CD4-positive, CD25-positive, alpha-beta regulatory T cell (primary cell): ENCODE results near the gene RAB34. TPM values are rescaled to one million over a fixed set of nuclear protein-coding genes. Genes with fewer than 3 reads are reported as not detected.

Source experiments
- ATAC-seq, 2 donors: fragments of 150-1000 bp; cut with Tn5 transposase; one replicate each; pipeline ENCODE4 v1.10.0; 2021; ENCODE audit warnings: low read depth in 2 of 2, moderate number of reproducible peaks in 2 of 2, moderate library complexity in 1 of 2
- DNase-seq, 3 donors: peaks; one replicate each; pipeline versions ENCODE4 v3.0.0 to v3.0.0-alpha.2; 2012 to 2022; ENCODE audit warnings: mixed read lengths in 1 of 3
- H3K27ac ChIP-seq: one replicate; pipeline ENCODE4 v1.7.0; 2013; ENCODE audit warnings: mild to moderate bottlenecking, low read length; ENCODE audit not compliant: insufficient read depth, poor library complexity, severe bottlenecking
- H3K27me3 ChIP-seq: one replicate; pipeline ENCODE4 v1.7.0; 2013; ENCODE audit warnings: low read length; ENCODE audit not compliant: control insufficient read depth, insufficient read depth
- H3K36me3 ChIP-seq: one replicate; pipeline ENCODE4 v1.7.0; 2013; ENCODE audit warnings: mild to moderate bottlenecking, low read length, moderate library complexity; ENCODE audit not compliant: control insufficient read depth, insufficient read depth
- H3K4me1 ChIP-seq: 2 replicates; pipeline ENCODE4 v1.7.0; 2013; ENCODE audit warnings: mild to moderate bottlenecking, low read length; ENCODE audit not compliant: insufficient read depth, control insufficient read depth, poor library complexity, severe bottlenecking
- H3K4me3 ChIP-seq: one replicate; pipeline ENCODE4 v1.7.0; 2013; ENCODE audit warnings: low read depth, mild to moderate bottlenecking, low read length, moderate library complexity
- H3K9me3 ChIP-seq, 2 experiments: 1 replicate in 1 of 2; 2 replicates in 1 of 2; pipeline ENCODE4 v1.7.0; 2013; ENCODE audit warnings: low read length in 2 of 2, mild to moderate bottlenecking in 1 of 2, moderate library complexity in 1 of 2; ENCODE audit not compliant: control insufficient read depth in 2 of 2
- H3K27ac Mint-ChIP-seq, 3 donors: one replicate each; pipeline ENCODE4 v1.8.0; 2020 to 2022; ENCODE audit warnings: mild to moderate bottlenecking in 3 of 3, mixed read lengths in 3 of 3, moderate library complexity in 2 of 3
- H3K27me3 Mint-ChIP-seq: one replicate; pipeline ENCODE4 v1.8.0; 2022; ENCODE audit warnings: mild to moderate bottlenecking, mixed read lengths
- H3K36me3 Mint-ChIP-seq: one replicate; pipeline ENCODE4 v1.8.0; 2020; ENCODE audit warnings: mixed read lengths
- H3K4me1 Mint-ChIP-seq, 4 donors: one replicate each; pipeline ENCODE4 v1.8.0; 2020 to 2022; ENCODE audit warnings: mixed read lengths in 4 of 4, mild to moderate bottlenecking in 1 of 4
- H3K4me3 Mint-ChIP-seq, 4 donors: one replicate each; pipeline ENCODE4 v1.8.0; 2020 to 2022; ENCODE audit warnings: mild to moderate bottlenecking in 4 of 4, mixed read lengths in 4 of 4, moderate library complexity in 3 of 4
- H3K9me3 Mint-ChIP-seq, 7 donors: one replicate each; pipeline ENCODE4 v1.8.0; 2020 to 2022; ENCODE audit warnings: mixed read lengths in 7 of 7, mild to moderate bottlenecking in 3 of 7, moderate library complexity in 2 of 7
- polyA plus RNA-seq, 4 donors: library from polyadenylated mRNA; unstranded; fragments of 300-500 nt; fragmentation: Illumina TruSeq; gene quantifications; one replicate each; pipeline ENCODE4 v1.2.3, GENCODE V29; 2021
- total RNA-seq: library from RNA; stranded (reverse); gene quantifications from one replicate; pipeline ENCODE4 v1.2.3, GENCODE V29; 2022

Gene RAB34
- total and polyA plus RNA-seq, 5 donors from 2014 or later = 4.0 to 11.5 (median 6.7) TPM

DNA sequence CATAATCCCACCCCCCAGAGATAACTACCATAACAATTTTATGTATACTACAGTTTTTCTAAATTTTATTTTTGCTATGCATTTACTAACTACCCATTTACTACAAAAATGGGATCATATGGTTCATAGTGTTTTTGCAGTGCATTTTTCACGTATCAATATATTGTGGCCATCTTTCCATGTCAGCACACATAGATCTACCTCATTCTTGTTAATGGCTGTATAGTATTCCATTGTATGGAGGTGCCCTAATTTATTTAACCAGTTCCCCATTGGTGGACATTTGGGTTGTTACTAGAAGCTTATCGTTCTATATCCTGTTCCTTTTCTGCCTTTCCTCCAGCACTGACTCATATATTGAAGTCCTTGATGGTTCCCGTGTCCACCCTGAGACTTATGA lies 28.7 kb downstream of the RAB34 start:
- H3K4me3 ChIP-seq = no peak overlapping the region
- ATAC-seq (no peak), DNase-seq (no peak)
- H3K27me3 ChIP-seq = no peaks in the 10 kb centered on the region
- Mint-ChIP-seq H3K9me3 (no peaks in the 10 kb centered on the region), H3K4me1 (peaks cover 0 to 2% (median 0%) of the 10 kb centered on the region in 4 donors), H3K27ac (no peak overlapping the region), H3K36me3 (peaks cover 49% of the 10 kb centered on the region), H3K27me3 (no peaks in the 10 kb centered on the region), H3K4me3 (no peak overlapping the region)
- H3K4me1 ChIP-seq = no peaks in the 10 kb centered on the region
- H3K27ac ChIP-seq = no peak overlapping the region
- no peaks in the 10 kb centered on the region for H3K9me3 ChIP-seq
- H3K36me3 ChIP-seq = peaks cover 86% of the 10 kb centered on the region

DNA sequence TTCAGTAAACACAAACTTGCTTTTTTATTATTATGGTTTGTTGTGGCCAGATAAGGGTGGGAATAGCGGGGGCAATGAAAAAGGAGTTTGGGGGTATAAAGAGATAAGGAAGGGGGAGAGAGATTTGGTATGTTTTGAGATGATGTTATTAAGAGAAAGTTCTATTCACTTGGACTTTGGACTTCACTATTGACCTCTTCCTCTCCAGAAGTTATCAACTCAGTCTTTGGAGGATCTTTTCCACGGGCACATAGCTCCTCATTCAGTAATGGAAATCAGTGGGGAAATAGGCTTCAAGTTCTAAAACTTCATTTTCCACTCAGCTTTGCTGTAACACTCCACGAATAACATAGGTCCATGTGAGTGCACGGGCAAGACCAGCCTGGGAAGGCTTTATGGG lies 29.2 kb downstream of the RAB34 start:
- Histone ChIP-seq H3K9me3 (no peaks in the 10 kb centered on the region), H3K27ac (no peak overlapping the region), H3K27me3 (no peaks in the 10 kb centered on the region), H3K4me3 (no peak overlapping the region), H3K36me3 (peaks cover 86% of the 10 kb centered on the region), H3K4me1 (no peaks in the 10 kb centered on the region)
- Mint-ChIP-seq H3K27me3 (no peaks in the 10 kb centered on the region), H3K4me3 (no peak overlapping the region), H3K9me3 (no peaks in the 10 kb centered on the region), H3K36me3 (peaks cover 48% of the 10 kb centered on the region), H3K27ac (peak overlapping the region in 1 of 3 donors; percentile 49), H3K4me1 (peaks cover 0 to 2% (median 0%) of the 10 kb centered on the region in 4 donors)
- ATAC-seq (no peak), DNase-seq (no peak)

DNA sequence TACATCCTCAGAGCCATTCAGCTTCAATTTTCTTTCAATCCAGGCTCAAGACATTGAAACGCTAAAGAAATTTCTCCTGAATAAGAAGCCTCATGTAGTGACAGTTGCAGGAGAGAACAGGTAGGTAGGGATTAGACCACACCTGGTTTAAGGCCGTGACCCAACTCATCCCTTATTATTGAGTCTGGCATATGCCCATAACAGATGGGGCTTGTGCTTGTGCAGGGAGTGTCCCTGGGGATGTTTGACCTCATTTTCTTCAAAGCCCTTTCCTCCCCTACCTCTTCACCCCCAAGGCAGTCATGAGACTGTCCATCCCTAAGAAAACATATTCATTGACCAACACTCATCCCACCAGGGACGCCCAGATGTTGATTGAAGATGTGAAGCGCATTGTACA lies 31.4 kb downstream of the RAB34 start:
- no peak overlapping the region for H3K27ac Mint-ChIP-seq
- Histone ChIP-seq H3K4me3 (no peak overlapping the region), H3K4me1 (no peaks in the 10 kb centered on the region), H3K27me3 (no peaks in the 10 kb centered on the region), H3K9me3 (no peaks in the 10 kb centered on the region), H3K27ac (no peak overlapping the region), H3K36me3 (peaks cover 96% of the 10 kb centered on the region)
- peaks cover 52% of the 10 kb centered on the region for H3K36me3 Mint-ChIP-seq
- ATAC-seq (no peak), DNase-seq (no peak)
- no peak overlapping the region for H3K4me3 Mint-ChIP-seq
- H3K27me3 Mint-ChIP-seq = no peaks in the 10 kb centered on the region
- H3K9me3 Mint-ChIP-seq = no peaks in the 10 kb centered on the region
- H3K4me1 Mint-ChIP-seq = peaks cover 0 to 2% (median 0%) of the 10 kb centered on the region in 4 donors

DNA sequence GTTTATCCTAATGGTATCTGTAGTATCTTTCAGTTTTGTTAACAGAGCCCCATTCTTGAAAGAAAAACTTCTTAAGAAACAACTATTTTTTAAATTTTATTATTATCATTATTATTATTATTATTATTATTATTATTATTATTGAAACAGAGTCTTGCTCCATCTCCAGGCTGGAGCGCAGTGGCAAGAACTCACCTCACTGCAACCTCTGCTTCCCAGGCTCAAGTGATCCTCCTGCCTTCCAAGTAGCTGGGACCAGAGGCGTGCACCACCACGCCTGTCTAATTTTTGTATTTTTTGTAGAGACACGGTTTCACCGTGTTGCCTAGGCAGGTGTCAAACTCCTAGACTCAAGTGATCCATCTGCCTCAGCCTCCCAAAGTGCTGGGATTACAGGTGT lies 32.3 kb downstream of the RAB34 start:
- peaks cover 55% of the 10 kb centered on the region for H3K36me3 Mint-ChIP-seq
- Histone ChIP-seq H3K4me1 (no peaks in the 10 kb centered on the region), H3K27ac (no peak overlapping the region), H3K36me3 (peaks cover 98% of the 10 kb centered on the region), H3K4me3 (no peak overlapping the region), H3K27me3 (no peaks in the 10 kb centered on the region), H3K9me3 (no peaks in the 10 kb centered on the region)
- H3K4me3 Mint-ChIP-seq = no peak overlapping the region
- DNase-seq (no peak), ATAC-seq (no peak)
- peak overlapping the region in 1 of 3 donors; percentile 66 for H3K27ac Mint-ChIP-seq
- no peaks in the 10 kb centered on the region for H3K27me3 Mint-ChIP-seq
- peaks cover 0 to 2% (median 0%) of the 10 kb centered on the region in 4 donors for H3K4me1 Mint-ChIP-seq
- no peaks in the 10 kb centered on the region for H3K9me3 Mint-ChIP-seq

DNA sequence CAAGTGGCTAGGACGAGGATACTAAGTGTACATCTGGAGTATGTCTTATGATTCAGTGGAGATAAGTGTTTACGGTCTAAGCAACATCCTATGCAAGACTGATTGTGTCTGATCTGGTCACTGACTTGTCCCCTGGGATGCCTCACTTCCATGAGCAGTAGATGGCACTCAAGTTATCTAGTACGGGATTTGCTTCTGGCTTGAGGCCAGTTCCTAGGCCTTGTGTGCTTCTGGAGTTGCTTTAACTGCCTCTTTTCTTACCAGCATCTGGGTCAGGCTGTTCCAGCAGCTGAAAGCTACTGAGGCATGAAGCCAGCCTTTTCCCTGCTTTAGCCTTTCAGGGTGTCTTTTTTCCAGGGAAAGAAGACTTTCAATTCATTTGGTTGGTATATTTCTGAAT lies 32.7 kb downstream of the RAB34 start:
- Histone ChIP-seq H3K4me3 (no peak overlapping the region), H3K27ac (no peak overlapping the region), H3K9me3 (no peaks in the 10 kb centered on the region), H3K27me3 (no peaks in the 10 kb centered on the region), H3K36me3 (peaks cover 96% of the 10 kb centered on the region), H3K4me1 (no peaks in the 10 kb centered on the region)
- Mint-ChIP-seq H3K4me3 (no peak overlapping the region), H3K9me3 (no peaks in the 10 kb centered on the region), H3K27me3 (no peaks in the 10 kb centered on the region), H3K4me1 (peaks cover 0 to 2% (median 0%) of the 10 kb centered on the region in 4 donors), H3K36me3 (peaks cover 52% of the 10 kb centered on the region), H3K27ac (peak overlapping the region in 1 of 3 donors; percentile 66)
- ATAC-seq (no peak), DNase-seq (no peak)

DNA sequence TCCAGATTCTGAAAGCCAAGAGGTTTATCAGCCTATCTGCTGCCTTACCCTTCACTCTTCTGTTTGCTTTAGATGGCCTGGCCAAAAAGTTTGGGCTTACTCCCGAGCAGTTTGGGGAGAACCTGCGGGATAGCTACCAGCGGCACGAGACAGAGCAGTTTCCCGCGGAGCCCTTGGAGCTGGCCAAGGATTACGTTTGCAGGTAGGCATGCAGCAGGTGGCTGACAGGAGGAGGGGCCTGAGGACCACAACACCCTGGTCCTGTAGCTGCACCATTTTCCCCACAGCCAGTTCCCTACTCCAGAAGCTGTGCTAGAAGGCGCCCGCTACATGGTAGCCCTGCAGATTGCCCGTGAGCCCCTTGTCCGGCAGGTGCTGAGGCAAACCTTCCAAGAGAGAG lies 35.0 kb downstream of the RAB34 start:
- H3K36me3 ChIP-seq = peaks cover 91% of the 10 kb centered on the region
- H3K27ac ChIP-seq = no peak overlapping the region
- H3K4me1 ChIP-seq = no peaks in the 10 kb centered on the region
- Mint-ChIP-seq H3K9me3 (no peaks in the 10 kb centered on the region), H3K36me3 (peaks cover 42% of the 10 kb centered on the region), H3K4me1 (peaks cover 0 to 2% (median 0%) of the 10 kb centered on the region in 4 donors), H3K27ac (no peak overlapping the region), H3K27me3 (no peaks in the 10 kb centered on the region), H3K4me3 (no peak overlapping the region)
- no peaks in the 10 kb centered on the region for H3K27me3 ChIP-seq
- no peaks in the 10 kb centered on the region for H3K9me3 ChIP-seq
- no peak overlapping the region for H3K4me3 ChIP-seq
- no peak for DNase-seq
- ATAC-seq = no peak

DNA sequence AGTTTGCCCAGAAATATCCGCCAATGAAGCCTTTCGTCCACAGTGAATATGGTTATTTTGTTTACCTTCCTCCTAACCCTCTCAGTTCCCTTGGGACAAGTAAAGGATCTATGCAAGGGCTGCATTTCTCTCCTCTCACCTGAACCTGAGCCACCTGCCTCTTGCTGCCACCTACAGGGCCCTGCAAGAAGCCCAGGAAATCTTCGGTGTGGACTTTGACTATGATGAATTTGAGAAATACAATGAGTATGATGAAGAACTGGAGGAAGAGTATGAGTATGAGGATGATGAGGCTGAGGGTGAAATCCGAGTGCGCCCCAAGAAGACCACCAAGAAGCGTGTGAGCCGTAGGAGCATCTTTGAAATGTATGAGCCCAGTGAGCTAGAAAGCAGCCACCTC lies 41.7 kb downstream of the RAB34 start:
- Mint-ChIP-seq H3K27me3 (no peaks in the 10 kb centered on the region), H3K9me3 (no peaks in the 10 kb centered on the region), H3K27ac (peak overlapping the region in 1 of 3 donors; percentile 5), H3K4me3 (peak overlapping the region in 1 of 4 donors; percentile 34), H3K4me1 (peaks cover 0 to 8% (median 4%) of the 10 kb centered on the region in 4 donors), H3K36me3 (peaks cover 56% of the 10 kb centered on the region)
- DNase-seq (peak in 2 of 3 donors; percentile 2 to 40), ATAC-seq (no peak)
- Histone ChIP-seq H3K27me3 (no peaks in the 10 kb centered on the region), H3K36me3 (peaks cover 90% of the 10 kb centered on the region), H3K27ac (no peak overlapping the region), H3K4me1 (no peaks in the 10 kb centered on the region), H3K4me3 (no peak overlapping the region), H3K9me3 (no peaks in the 10 kb centered on the region)

DNA sequence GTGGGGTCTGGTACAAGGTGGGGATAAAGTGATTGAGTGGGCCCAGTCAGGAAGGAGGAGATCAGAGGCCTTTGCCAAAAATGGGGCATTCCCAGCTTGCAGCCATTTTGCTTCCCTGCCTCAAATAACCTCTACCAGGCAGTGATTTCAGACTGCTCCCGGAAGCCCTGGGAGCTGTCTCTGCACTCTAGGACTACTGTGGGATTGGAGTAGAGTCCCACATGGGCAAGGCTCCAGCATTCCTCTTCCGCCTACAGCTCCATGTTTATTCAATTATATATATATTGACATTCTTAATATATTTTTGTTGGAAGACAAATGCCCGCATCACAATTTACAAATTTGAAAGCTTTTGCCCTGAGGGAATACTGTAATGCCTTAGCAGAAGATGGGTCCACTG lies 42.2 kb downstream of the RAB34 start:
- ATAC-seq = no peak

More for the DNA sequence above, 42.2 kb downstream of the RAB34 start:
- Mint-ChIP-seq H3K27me3 (no peaks in the 10 kb centered on the region), H3K36me3 (peaks cover 58% of the 10 kb centered on the region), H3K9me3 (no peaks in the 10 kb centered on the region), H3K4me3 (no peak overlapping the region), H3K27ac (no peak overlapping the region), H3K4me1 (peaks cover 0 to 10% (median 5%) of the 10 kb centered on the region in 4 donors)
- DNase-seq = no peak
- no peaks in the 10 kb centered on the region for H3K9me3 ChIP-seq
- no peak overlapping the region for H3K4me3 ChIP-seq
- H3K27ac ChIP-seq = no peak overlapping the region
- H3K36me3 ChIP-seq = peaks cover 88% of the 10 kb centered on the region
- H3K27me3 ChIP-seq = no peaks in the 10 kb centered on the region
- no peaks in the 10 kb centered on the region for H3K4me1 ChIP-seq
